GM23248 (cell line): ENCODE results near the gene CLDN19.

Experiments used
- EZH2 ChIP-seq: fragments of 200-600 bp; sonication (generic); IDR thresholded peaks from 2 replicates; pipeline ENCODE4 v1.6.1; 2018; ENCODE audit warnings: antibody characterized with exemption, mild to moderate bottlenecking; ENCODE audit not compliant: insufficient read depth, poor library complexity, severe bottlenecking
- EZH2phosphoT487 ChIP-seq: fragments of 200-600 bp; sonication (generic); IDR thresholded peaks from 2 replicates; pipeline ENCODE4 v1.6.1; 2018; ENCODE audit warnings: antibody characterized with exemption, moderate library complexity, mild to moderate bottlenecking, low read depth; ENCODE audit not compliant: insufficient read depth

DNA sequence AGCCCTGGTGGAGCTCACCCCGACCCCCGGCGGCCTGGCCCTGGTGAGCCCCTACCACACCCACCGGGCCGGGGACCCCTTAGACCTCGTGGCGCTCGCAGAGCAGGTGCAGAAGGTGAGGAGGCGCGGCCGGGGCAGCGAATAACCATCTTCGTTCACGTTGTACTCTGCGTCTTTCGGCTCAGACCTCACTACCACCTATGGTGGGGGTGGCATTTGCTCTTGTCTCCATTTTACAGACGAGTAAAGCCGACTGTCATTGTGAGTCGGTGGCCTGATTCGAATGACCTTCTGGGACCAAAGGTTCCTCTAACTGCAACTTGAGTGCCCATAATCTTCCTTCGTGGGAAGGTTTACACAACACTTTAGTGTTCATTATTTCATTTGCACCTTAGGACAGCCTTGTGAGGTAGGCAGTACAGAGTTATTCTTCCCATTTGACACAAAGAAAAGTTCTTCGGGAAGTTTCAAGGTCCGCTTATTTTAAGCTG is 27.5 kb upstream of the CLDN19 start:
- no peak for TF ChIP-seq EZH2phosphoT487
- no peak for TF ChIP-seq EZH2
